Measurements from ENCODE around the gene PAM16.
A peak's percentile ranks its signal among the peaks of the same experiment; 100 is the strongest.

The PAM16 gene

GRCh38 chr16:4383591-4384444 is 32.7 kb upstream of the PAM16 start:
- FAIRE-seq = no peak
- DNase-seq (ENCODE audit: low spot score) = no peak

GRCh38 chr16:4382795-4383357 is 31.8 kb upstream of the PAM16 start:
- FAIRE-seq (no peak), DNase-seq (ENCODE audit: low spot score) (no peak)

GRCh38 chr16:4381935-4382794 is 31.0 kb upstream of the PAM16 start:
- FAIRE-seq (peak; percentile 30), DNase-seq (ENCODE audit: low spot score) (no peak)

GRCh38 chr16:4381072-4381934 is 30.2 kb upstream of the PAM16 start:
- FAIRE-seq = no peak
- no peak for DNase-seq (ENCODE audit: low spot score)

- FAIRE-seq = peak; percentile 56
- DNase-seq (ENCODE audit: low spot score) = no peak
These were observed 29.3 kb upstream of the PAM16 start for GRCh38 chr16:4380119-4381063.

GRCh38 chr16:4378999-4379690 is 28.0 kb upstream of the PAM16 start:
- DNase-seq (ENCODE audit: low spot score) (no peak), FAIRE-seq (no peak)

- FAIRE-seq (no peak), DNase-seq (ENCODE audit: low spot score) (no peak)
These were observed 27.1 kb upstream of the PAM16 start for GRCh38 chr16:4378161-4378666.

GRCh38 chr16:4377573-4378154 is 26.5 kb upstream of the PAM16 start:
- FAIRE-seq (no peak), DNase-seq (ENCODE audit: low spot score) (no peak)

- DNase-seq (ENCODE audit: low spot score) (no peak), FAIRE-seq (no peak)
These were observed 25.9 kb upstream of the PAM16 start for GRCh38 chr16:4376893-4377572.

GRCh38 chr16:4376126-4376892 is 25.2 kb upstream of the PAM16 start:
- DNase-seq (ENCODE audit: low spot score) = no peak
- no peak for FAIRE-seq

GRCh38 chr16:4375717-4376116 is 24.6 kb upstream of the PAM16 start:
- FAIRE-seq (no peak), DNase-seq (ENCODE audit: low spot score) (no peak)

- FAIRE-seq (peak; percentile 98), DNase-seq (ENCODE audit: low spot score) (peak; percentile 74)
These were observed 23.0 kb upstream of the PAM16 start for GRCh38 chr16:4373909-4374742.

- DNase-seq (ENCODE audit: low spot score) (peak; percentile 45), FAIRE-seq (no peak)
These were observed 22.3 kb upstream of the PAM16 start for GRCh38 chr16:4373356-4373908.

- FAIRE-seq (no peak), DNase-seq (ENCODE audit: low spot score) (peak; percentile 52)
These were observed 21.6 kb upstream of the PAM16 start for GRCh38 chr16:4372578-4373355.

- DNase-seq (ENCODE audit: low spot score) (peak; percentile 43), FAIRE-seq (no peak)
These were observed 21.0 kb upstream of the PAM16 start for GRCh38 chr16:4372001-4372577.

Measured in urothelium cell line (cell line).